K562 (cell line): Measurements from ENCODE around the gene C15orf61. TPM values are rescaled to one million over a fixed set of nuclear protein-coding genes. Genes with fewer than 3 reads are reported as not detected.

Source experiments
- ATAC-seq: fragments of 200-7000 bp; cut with Tn5 transposase; 3 replicates; pipeline ENCODE4 v1.9.1; 2020; ENCODE audit warnings: moderate library complexity
- BruUV-seq: library from RNA; stranded (reverse); fragments of 400-500 nt; replicated peaks from 2 replicates; lab custom pipeline; 2021; lab: Mats Ljungman, UMichigan
- CTCF ChIA-PET: fragments of 300-600 bp; formaldehyde crosslinking; extraction: SDS; loops from one replicate; lab custom pipeline; 2021; ENCODE audit warnings: low intra/inter-chr PET ratio; lab: Yijun Ruan, JAX
- POLR2A ChIA-PET: fragments of 300-600, 350-650 bp; sonication (Branson Sonifier 250); formaldehyde crosslinking; extraction: SDS; loops from one replicate; lab custom pipeline; 2021; ENCODE audit warnings: antibody characterized with exemption, inconsistent platforms; lab: Yijun Ruan, JAX
- DNase-seq, 4 experiments: peaks; one replicate each; pipeline versions ENCODE4 v3.0.0 to v3.0.0-alpha.2; 2011 to 2018; ENCODE audit warnings: low spot score in 3 of 4, mixed read lengths in 3 of 4; ENCODE audit errors: extremely low read depth in 1 of 4
- FAIRE-seq: peaks from 2 replicates; lab custom pipeline; 2011; peaks lifted over from hg19 to GRCh38; lab: Jason Lieb, UNC
- H2AFZ ChIP-seq: 2 replicates; pipeline ENCODE4 v1.6.0; 2011; ENCODE audit warnings: low read depth, low read length, control low read depth, inconsistent platforms
- H3K27ac ChIP-seq: fragments of 200-600 bp; 3 replicates; pipeline ENCODE4 v1.8.0; 2011; ENCODE audit warnings: low read depth, mild to moderate bottlenecking, control low read depth, inconsistent platforms, low read length, moderate library complexity, mixed read lengths; ENCODE audit errors: extremely low read depth
- H3K27me3 ChIP-seq, 2 experiments: fragments of 300-600 bp in 1 of 2; 2 replicates in 1 of 2; 3 replicates in 1 of 2; pipeline versions ENCODE4 v1.6.0 to v1.8.0; 2011; ENCODE audit warnings: inconsistent platforms in 2 of 2, low read length in 2 of 2, mild to moderate bottlenecking in 1 of 2, mixed read lengths in 1 of 2, moderate library complexity in 1 of 2; ENCODE audit not compliant: control insufficient read depth in 2 of 2, insufficient read depth in 2 of 2
- H3K36me3 ChIP-seq: fragments of 300-600 bp; 3 replicates; pipeline ENCODE4 v1.8.0; 2011; ENCODE audit warnings: mild to moderate bottlenecking, low read length, inconsistent platforms; ENCODE audit not compliant: control insufficient read depth, insufficient read depth
- H3K4me1 ChIP-seq, 2 experiments: fragments of 200-600 bp in 1 of 2; replicated peaks in 1 of 2; 2 replicates in 1 of 2; 3 replicates in 1 of 2; pipeline versions ENCODE4 v1.5.1 to v1.8.0; 2011; ENCODE audit warnings: inconsistent platforms in 2 of 2, low read length in 2 of 2, mild to moderate bottlenecking in 1 of 2, mixed read lengths in 1 of 2, moderate library complexity in 1 of 2; ENCODE audit not compliant: control insufficient read depth in 2 of 2, insufficient read depth in 2 of 2
- H3K4me2 ChIP-seq: 2 replicates; pipeline ENCODE4 v1.6.1; 2011; ENCODE audit warnings: low read length, control low read depth, inconsistent platforms, mixed read lengths; ENCODE audit not compliant: insufficient read depth
- H3K4me3 ChIP-seq: fragments of 200-600 bp; sonication (generic), shearing (Covaris generic); 2 replicates; pipeline ENCODE4 v1.5.1; 2016; ENCODE audit warnings: control low read depth, inconsistent platforms
- H3K79me2 ChIP-seq: fragments of 200-600 bp; 3 replicates; pipeline ENCODE4 v1.8.0; 2011; ENCODE audit warnings: low read length, inconsistent platforms; ENCODE audit not compliant: control insufficient read depth, insufficient read depth
- H3K9ac ChIP-seq, 2 experiments: 2 replicates each; pipeline versions ENCODE4 v1.6.0 to v1.6.1; 2011; ENCODE audit warnings: low read depth in 2 of 2, low read length in 2 of 2, control low read depth in 1 of 2, inconsistent platforms in 1 of 2, mild to moderate bottlenecking in 1 of 2, mixed read lengths in 1 of 2; ENCODE audit not compliant: insufficient read depth in 1 of 2
- H3K9me1 ChIP-seq: one replicate; pipeline ENCODE4 v1.6.0; 2011; ENCODE audit warnings: inconsistent platforms, mild to moderate bottlenecking, low read length, moderate library complexity; ENCODE audit not compliant: control insufficient read depth, insufficient read depth
- H3K9me3 ChIP-seq: replicated peaks from 2 replicates; pipeline ENCODE4 v1.5.1; 2011; ENCODE audit warnings: low read depth, low read length, inconsistent platforms; ENCODE audit not compliant: control insufficient read depth, insufficient read depth
- H4K20me1 ChIP-seq: replicated peaks from 2 replicates; pipeline ENCODE4 v1.6.1; 2011; ENCODE audit warnings: low read length, inconsistent platforms, mixed read lengths; ENCODE audit not compliant: control insufficient read depth, insufficient read depth
- ARNT ChIP-seq, 2 experiments: fragments of 450-650 bp; IDR thresholded peaks; 2 replicates each; pipeline ENCODE4 v1.6.1; 2016; ENCODE audit warnings: mild to moderate bottlenecking in 1 of 2
- CBX8 ChIP-seq: fragments of 200-600 bp; sonication (generic); IDR thresholded peaks from 2 replicates; pipeline ENCODE4 v1.6.1; 2012; ENCODE audit warnings: borderline replicate concordance, mixed run types, low read depth, mild to moderate bottlenecking, moderate library complexity, mixed read lengths, low read length, control low read depth, inconsistent platforms; ENCODE audit not compliant: poor library complexity, severe bottlenecking; ENCODE audit errors: extremely low read depth
- CREB3 ChIP-seq: fragments of 450-650 bp; conservative IDR thresholded peaks from 2 replicates; pipeline ENCODE4 v1.6.1; 2016; ENCODE audit warnings: missing genetic modification characterization, low read depth, mild to moderate bottlenecking, missing compliant biosample characterization, moderate library complexity
- ESRRA ChIP-seq: fragments of 450-650 bp; IDR thresholded peaks from 2 replicates; pipeline ENCODE4 v1.6.1; 2014; ENCODE audit warnings: low read depth, mild to moderate bottlenecking, moderate library complexity, borderline replicate concordance
- GTF2F1 ChIP-seq: IDR thresholded peaks from 2 replicates; pipeline ENCODE4 v1.6.1; 2011; ENCODE audit warnings: low read depth, low read length, improper control_type of control experiment
- KDM4B ChIP-seq, 2 experiments: fragments of 450-650 bp in 1 of 2; sonication (generic) in 1 of 2; IDR thresholded peaks; 2 replicates each; pipeline ENCODE4 v1.6.1; 2016 to 2017; ENCODE audit warnings: borderline replicate concordance in 2 of 2, antibody characterized with exemption in 1 of 2, low read depth in 1 of 2, mild to moderate bottlenecking in 1 of 2
- NFATC3 ChIP-seq: fragments of 450-650 bp; IDR thresholded peaks from 2 replicates; pipeline ENCODE4 v1.6.1; 2017; ENCODE audit warnings: mild to moderate bottlenecking
- NR2F6 ChIP-seq: fragments of 450-650 bp; formaldehyde crosslinking; IDR thresholded peaks from 2 replicates; pipeline ENCODE4 v1.4.0; 2020; ENCODE audit warnings: mild to moderate bottlenecking
- NUFIP1 ChIP-seq: fragments of 450-650 bp; IDR thresholded peaks from 2 replicates; pipeline ENCODE4 v1.6.1; 2018; ENCODE audit not compliant: partially characterized antibody
- PHF20 ChIP-seq: fragments of 450-650 bp; IDR thresholded peaks from 2 replicates; pipeline ENCODE4 v1.6.1; 2018; ENCODE audit not compliant: partially characterized antibody
- POLR2G ChIP-seq: fragments of 200-400 bp; formaldehyde crosslinking; IDR thresholded peaks from 2 replicates; pipeline ENCODE4 v1.6.1; 2017; ENCODE audit warnings: low read depth, mild to moderate bottlenecking, antibody characterized with exemption, low read length, moderate library complexity
- RHOXF2B ChIP-seq: fragments of 250-450 bp; sonication (Bioruptor Pico); conservative IDR thresholded peaks from 2 replicates; pipeline ENCODE4 v1.5.1; 2021
- SMAD2 ChIP-seq: fragments of 150-350 bp; IDR thresholded peaks from 2 replicates; pipeline ENCODE4 v1.6.1; 2014; ENCODE audit warnings: low read depth, mild to moderate bottlenecking, low read length
- STAT5A ChIP-seq: IDR thresholded peaks from 2 replicates; pipeline ENCODE4 v1.6.1; 2012; ENCODE audit warnings: low read length, inconsistent platforms, borderline replicate concordance
- TCF3 ChIP-seq: sonication (generic); formaldehyde crosslinking; IDR thresholded peaks from 2 replicates; pipeline ENCODE4 v1.4.0; 2020; ENCODE audit warnings: mild to moderate bottlenecking, missing genetic modification reagents
- TCF7 ChIP-seq: sonication (generic); IDR thresholded peaks from 2 replicates; pipeline ENCODE4 v1.6.1; 2016; ENCODE audit warnings: antibody characterized with exemption, borderline replicate concordance
- ZBTB34 ChIP-seq: fragments of 250-450 bp; sonication (Bioruptor Pico); IDR thresholded peaks from 2 replicates; pipeline ENCODE4 v1.8.0; 2021; ENCODE audit warnings: mild to moderate bottlenecking, moderate library complexity
- ZNF184 ChIP-seq: sonication (generic); formaldehyde crosslinking; IDR thresholded peaks from 2 replicates; pipeline ENCODE4 v1.5.0; 2020; ENCODE audit warnings: missing genetic modification reagents
- ZNF212 ChIP-seq: fragments of 450-650 bp; formaldehyde crosslinking; IDR thresholded peaks from 2 replicates; pipeline ENCODE4 v1.4.0; 2020; ENCODE audit warnings: mild to moderate bottlenecking
- ZNF3 ChIP-seq: fragments of 250-450 bp; sonication (Bioruptor Pico); IDR thresholded peaks from 2 replicates; pipeline ENCODE4 v1.5.0; 2021; ENCODE audit warnings: mild to moderate bottlenecking, moderate library complexity
- ZNF384 ChIP-seq: IDR thresholded peaks from 2 replicates; pipeline ENCODE4 v1.6.1; 2012; ENCODE audit warnings: low read depth, low read length, improper control_type of control experiment
- whole genome bisulfite sequencing: fragments of 100-300 bp; shearing (Covaris generic); methylation state at CpG from one replicate; pipeline ENCODE4 v1.1.6; 2016; ENCODE audit warnings: low coverage, mixed read lengths; ENCODE audit not compliant: insufficient coverage; ENCODE audit errors: missing lambda C conversion rate; 5-methylcytosine and 5-hydroxymethylcytosine counted together
- in situ Hi-C: fragments of 300-500 bp; cut with MboI; formaldehyde crosslinking; loops from 4 replicates; pipeline ENCODE4 v1.15.0; 2018; ENCODE audit warnings: inconsistent platforms, mixed read lengths
- intact Hi-C: fragments of 100-400 bp; cut with micrococcal nuclease; formaldehyde crosslinking; loops from 2 replicates; pipeline ENCODE4 v1.14.2; 2022
- polyA plus RNA-seq, 8 experiments: library from polyadenylated mRNA; depleted of rRNA in 4 of 8; stranded (reverse) in 5 of 8; unstranded in 3 of 8; fragments of >200 nt; fragmentation: Nextera tagmentation in 2 of 8; fragmentation: Illumina TruSeq in 1 of 8; extraction: Ambion mirVana in 2 of 8; extraction: Trizol in 1 of 8; gene quantifications; 2 replicates each; pipeline versions ENCODE4 v1.2.1 to v1.2.3, GENCODE V29; 2011 to 2014; ENCODE audit warnings: inconsistent platforms in 1 of 8, missing spikeins in 1 of 8
- total RNA-seq, 7 experiments: library from RNA; depleted of rRNA in 6 of 7; stranded (reverse); fragments of >200 nt in 6 of 7; fragmentation: Illumina TruSeq in 2 of 7; extraction: Trizol in 2 of 7; gene quantifications; 2 replicates each; pipeline versions ENCODE4 v1.2.1 to v1.2.3, GENCODE V29; 2011 to 2021; ENCODE audit warnings: low replicate concordance in 1 of 7

The C15orf61 gene
- total and polyA plus RNA-seq, 9 of the 15 experiments (the other 6 are each of a cell fraction or from before 2014, with no cell fraction given): 1.6 to 10.5 (median 4.3) TPM

GRCh38 chr15:67524235-67524634 is 3.3 kb downstream of the C15orf61 start (continued):
- no peak for TF ChIP-seq RHOXF2B (CRISPR knock-in tag)
- TF ChIP-seq NFATC3: no peak
- no peak for TF ChIP-seq ZBTB34 (CRISPR knock-in tag)
- no peak for TF ChIP-seq KDM4B (IDR thresholded peaks at IDR 0.05; ENCODE audit: borderline replicate concordance in 2 of 2, low read depth in 1 of 2)
- no peak for TF ChIP-seq ZNF212 (CRISPR knock-in tag)
- no peak for TF ChIP-seq GTF2F1
- TF ChIP-seq ZNF3: no peak
- no peak for TF ChIP-seq TCF3 (CRISPR knock-in tag)
- no peak for TF ChIP-seq ZNF184
- TF ChIP-seq ZNF384: no peak
- no peak for TF ChIP-seq NUFIP1
- no peak for TF ChIP-seq PHF20

- no peak for ATAC-seq
- Histone ChIP-seq H2AFZ (no peak overlapping the region), H3K36me3 (peaks cover 22% of the 10 kb centered on the region; the same call in 2 of the 3 replicates), H3K9ac (no peak overlapping the region), H3K4me1 (no peaks in the 10 kb centered on the region; a peak in 1 of 5 replicates), H3K9me3 (no peaks in the 10 kb centered on the region)
- no peak for TF ChIP-seq TCF7
- TF ChIP-seq STAT5A: no peak
- TF ChIP-seq ARNT (IDR thresholded peaks at IDR 0.05): no peak
- TF ChIP-seq CREB3 (tag): no peak
- TF ChIP-seq ESRRA: no peak
- no peak for TF ChIP-seq POLR2G
- no peak for TF ChIP-seq CBX8
- no peak for TF ChIP-seq NR2F6 (CRISPR knock-in tag)
- no peak for TF ChIP-seq SMAD2
- TF ChIP-seq, all 486 proteins: peak for 0
- intact Hi-C loops (no loop called here), in situ Hi-C loops (no loop called here)
- H3K27ac ChIP-seq: no peak overlapping the region
- ChIA-PET POLR2A (interaction anchor here (1.1 to 3.6 kb wide), 4 partner anchors 7 to 17 kb away, joined by 3 to 7 read pairs (median 6); partner anchors contain the start of genes C15orf61 and MAP2K5), CTCF (no interaction called here)
- no peaks in the 10 kb centered on the region for H4K20me1 ChIP-seq
- H3K4me2 ChIP-seq: no peak overlapping the region
- H3K9me1 ChIP-seq: no peaks in the 10 kb centered on the region
- BruUV-seq: no TSS peak
- H3K4me3 ChIP-seq: no peak overlapping the region
- peaks cover 20% of the 10 kb centered on the region for H3K79me2 ChIP-seq
- FAIRE-seq (no peak), DNase-seq (no peak)
- 93% methylated on average over 3 of the region's 3 CpGs for WGBS
- no peaks in the 10 kb centered on the region for H3K27me3 ChIP-seq
Observed at GRCh38 chr15:67528513-67528912, 7.6 kb downstream of the C15orf61 start.
